K562 (cell line): ENCODE measurements around the gene TMPRSS11B. TPM values are rescaled to one million over a fixed set of nuclear protein-coding genes. Genes with fewer than 3 reads are reported as not detected.

Experiments
- ADNP ChIP-seq: fragments of 200-800 bp; sonication (Bioruptor generic); IDR thresholded peaks from 2 replicates; pipeline ENCODE4 v1.6.1; 2016; ENCODE audit warnings: missing genetic modification characterization, missing compliant biosample characterization
- CHAMP1 ChIP-seq: fragments of 450-650 bp; IDR thresholded peaks from 2 replicates; pipeline ENCODE4 v1.6.1; 2016; ENCODE audit warnings: mild to moderate bottlenecking
- DEAF1 ChIP-seq: fragments of 450-650 bp; formaldehyde crosslinking; IDR thresholded peaks from 2 replicates; pipeline ENCODE4 v1.4.0; 2020; ENCODE audit warnings: mild to moderate bottlenecking, moderate library complexity
- FOXO4 ChIP-seq: fragments of 450-650 bp; formaldehyde crosslinking; IDR thresholded peaks from 2 replicates; pipeline ENCODE4 v1.4.0; 2020; ENCODE audit warnings: mild to moderate bottlenecking, moderate library complexity
- GATAD2B ChIP-seq: fragments of 450-650 bp; IDR thresholded peaks from 2 replicates; pipeline ENCODE4 v1.6.1; 2017; ENCODE audit warnings: mild to moderate bottlenecking, borderline replicate concordance
- ID3 ChIP-seq, 2 experiments: fragments of 250-450 bp in 1 of 2; fragments of 450-650 bp in 1 of 2; sonication (Bioruptor Pico) in 1 of 2; IDR thresholded peaks; 2 replicates each; pipeline versions ENCODE4 v1.6.1 to v1.8.0; 2016 to 2021; ENCODE audit warnings: mild to moderate bottlenecking in 2 of 2, moderate library complexity in 2 of 2, missing compliant biosample characterization in 1 of 2, missing genetic modification characterization in 1 of 2
- SMARCA4 ChIP-seq: fragments of 450-650 bp; IDR thresholded peaks from 2 replicates; pipeline ENCODE4 v1.6.1; 2016
- SOX6 ChIP-seq: fragments of 450-650 bp; IDR thresholded peaks from 2 replicates; pipeline ENCODE4 v1.6.1; 2014; ENCODE audit warnings: mild to moderate bottlenecking
- TAL1 ChIP-seq: fragments of 450-650 bp; IDR thresholded peaks from 2 replicates; pipeline ENCODE4 v1.6.1; 2016; ENCODE audit warnings: mild to moderate bottlenecking
- TCF3 ChIP-seq: sonication (generic); formaldehyde crosslinking; IDR thresholded peaks from 2 replicates; pipeline ENCODE4 v1.4.0; 2020; ENCODE audit warnings: mild to moderate bottlenecking, missing genetic modification reagents
- ZHX1 ChIP-seq: fragments of 150-350 bp; conservative IDR thresholded peaks from 2 replicates; pipeline ENCODE4 v1.6.1; 2014; ENCODE audit warnings: low read length
- ZNF592 ChIP-seq: fragments of 450-650 bp; IDR thresholded peaks from 2 replicates; pipeline ENCODE4 v1.6.1; 2017; ENCODE audit warnings: antibody characterized with exemption, mild to moderate bottlenecking
- polyA plus RNA-seq, 8 experiments: library from polyadenylated mRNA; depleted of rRNA in 4 of 8; stranded (reverse) in 5 of 8; unstranded in 3 of 8; fragments of >200 nt; fragmentation: Nextera tagmentation in 2 of 8; fragmentation: Illumina TruSeq in 1 of 8; extraction: Ambion mirVana in 2 of 8; extraction: Trizol in 1 of 8; gene quantifications; 2 replicates each; pipeline versions ENCODE4 v1.2.1 to v1.2.3, GENCODE V29; 2011 to 2014; ENCODE audit warnings: inconsistent platforms in 1 of 8, missing spikeins in 1 of 8
- total RNA-seq, 7 experiments: library from RNA; depleted of rRNA in 6 of 7; stranded (reverse); fragments of >200 nt in 6 of 7; fragmentation: Illumina TruSeq in 2 of 7; extraction: Trizol in 2 of 7; gene quantifications; 2 replicates each; pipeline versions ENCODE4 v1.2.1 to v1.2.3, GENCODE V29; 2011 to 2021; ENCODE audit warnings: low replicate concordance in 1 of 7

TMPRSS11B gene
- total and polyA plus RNA-seq, 9 of the 15 experiments (the other 6 are each of a cell fraction or from before 2014, with no cell fraction given) = 0.03 to 0.07 TPM; not detected in 7

- 0 out of 2 replicates have a peak, but pooled peaks have one; percentile 40 for TF ChIP-seq CHAMP1
- TF ChIP-seq ZNF592 = 0 out of 2 replicates have a peak, but pooled peaks have one; percentile 22
- TF ChIP-seq TCF3 (CRISPR knock-in tag) = peak; percentile 73
- peak; percentile 46; the same call in 1 of the 2 replicates for TF ChIP-seq TAL1
- no peak for TF ChIP-seq ZHX1
- TF ChIP-seq SOX6 = peak; percentile 96
- TF ChIP-seq ADNP (tag) = 0 out of 2 replicates have a peak, but pooled peaks have one; percentile 51
- 0 out of 2 replicates have a peak, but pooled peaks have one; percentile 27 for TF ChIP-seq SMARCA4
- no peak for TF ChIP-seq ID3 (CRISPR knock-in tag; IDR thresholded peaks at IDR 0.05)
- 0 out of 2 replicates have a peak, but pooled peaks have one; percentile 34 for TF ChIP-seq ID3 (tag; IDR thresholded peaks at IDR 0.05)
- no peak for TF ChIP-seq FOXO4 (CRISPR knock-in tag)
- no peak for TF ChIP-seq GATAD2B
- TF ChIP-seq DEAF1 = no peak
These were observed 10.8 kb upstream of the TMPRSS11B start (continued) for GRCh38 chr4:68256284-68256683.
